ENCODE data around the gene ZNF469.

Gene ZNF469

DNA sequence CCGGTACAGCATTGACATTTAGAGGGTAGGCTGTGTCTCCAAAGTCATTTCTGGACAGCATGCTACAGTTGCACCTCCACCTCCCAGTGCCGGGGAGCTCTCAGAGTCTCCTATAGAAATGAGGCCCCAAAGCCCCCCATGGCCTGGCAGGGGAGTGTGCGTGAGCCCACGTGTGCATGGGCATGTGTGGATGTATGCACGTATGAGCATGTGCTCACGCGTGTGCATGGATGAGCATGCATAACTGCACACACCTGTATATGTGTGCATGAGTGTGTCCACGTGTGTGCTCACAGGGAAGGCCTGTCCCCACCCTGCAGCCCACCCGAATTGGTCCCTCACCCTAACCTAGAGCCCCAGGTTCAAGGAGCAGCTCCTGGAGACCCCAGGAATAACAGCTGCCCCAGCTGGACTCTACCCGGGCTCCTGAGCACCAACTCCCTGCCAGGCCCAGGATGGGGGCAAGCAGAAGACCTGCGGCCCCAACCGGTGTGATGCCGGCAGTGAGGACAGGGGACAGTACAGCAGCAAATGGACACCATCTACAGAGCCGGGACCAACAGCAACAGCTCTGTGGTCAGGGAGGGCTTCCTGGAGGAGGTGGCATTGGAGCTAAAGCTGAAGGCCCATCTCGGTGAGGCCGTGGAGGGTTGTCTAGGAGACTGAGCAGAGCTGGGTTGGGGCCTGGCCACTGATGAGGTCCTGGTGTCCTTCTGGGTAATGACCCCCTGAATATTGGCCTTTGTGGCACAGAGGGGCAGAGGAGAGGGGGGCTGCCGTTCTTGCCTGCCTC lies 35.1 kb downstream of the ZNF469 start:
- no peak for DNase-seq (ENCODE audit: extremely low read depth, low read depth)
- TF ChIP-seq, protein P1, sequence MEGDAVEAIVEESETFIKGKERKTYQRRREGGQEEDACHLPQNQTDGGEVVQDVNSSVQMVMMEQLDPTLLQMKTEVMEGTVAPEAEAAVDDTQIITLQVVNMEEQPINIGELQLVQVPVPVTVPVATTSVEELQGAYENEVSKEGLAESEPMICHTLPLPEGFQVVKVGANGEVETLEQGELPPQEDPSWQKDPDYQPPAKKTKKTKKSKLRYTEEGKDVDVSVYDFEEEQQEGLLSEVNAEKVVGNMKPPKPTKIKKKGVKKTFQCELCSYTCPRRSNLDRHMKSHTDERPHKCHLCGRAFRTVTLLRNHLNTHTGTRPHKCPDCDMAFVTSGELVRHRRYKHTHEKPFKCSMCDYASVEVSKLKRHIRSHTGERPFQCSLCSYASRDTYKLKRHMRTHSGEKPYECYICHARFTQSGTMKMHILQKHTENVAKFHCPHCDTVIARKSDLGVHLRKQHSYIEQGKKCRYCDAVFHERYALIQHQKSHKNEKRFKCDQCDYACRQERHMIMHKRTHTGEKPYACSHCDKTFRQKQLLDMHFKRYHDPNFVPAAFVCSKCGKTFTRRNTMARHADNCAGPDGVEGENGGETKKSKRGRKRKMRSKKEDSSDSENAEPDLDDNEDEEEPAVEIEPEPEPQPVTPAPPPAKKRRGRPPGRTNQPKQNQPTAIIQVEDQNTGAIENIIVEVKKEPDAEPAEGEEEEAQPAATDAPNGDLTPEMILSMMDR (IDR thresholded peaks at IDR 0.05; ENCODE audit: low read depth, low read length) = no peak

DNA sequence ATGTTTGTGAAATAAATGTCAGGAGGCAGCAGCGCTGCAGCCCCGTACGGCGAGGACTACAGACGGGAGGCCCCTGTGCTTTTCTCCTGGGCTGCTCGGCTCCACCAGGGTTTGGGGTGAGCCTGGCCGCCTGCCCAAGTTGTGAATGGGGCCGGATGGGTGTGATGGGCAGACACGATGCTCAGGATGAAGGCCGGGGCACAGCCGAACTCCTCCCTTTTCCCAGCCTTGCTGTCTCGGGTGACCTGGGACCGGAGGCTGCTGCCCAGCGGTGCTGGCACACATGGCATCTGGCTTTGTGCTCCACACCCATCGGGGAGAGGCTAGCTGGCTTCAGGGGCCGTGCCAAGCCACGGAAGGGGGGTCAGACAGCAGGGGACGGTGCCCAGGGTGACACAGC lies 36.1 kb downstream of the ZNF469 start:
- TF ChIP-seq, protein P1 (IDR thresholded peaks at IDR 0.05; ENCODE audit: low read depth, low read length) = no peak
- DNase-seq (ENCODE audit: extremely low read depth, low read depth) = no peak

GRCh38 chr16:88419790-88420189 lies 37.0 kb downstream of the ZNF469 start:
- TF ChIP-seq, protein P1 (IDR thresholded peaks at IDR 0.05; ENCODE audit: low read depth, low read length) = no peak
- no peak for DNase-seq (ENCODE audit: extremely low read depth, low read depth)

DNA sequence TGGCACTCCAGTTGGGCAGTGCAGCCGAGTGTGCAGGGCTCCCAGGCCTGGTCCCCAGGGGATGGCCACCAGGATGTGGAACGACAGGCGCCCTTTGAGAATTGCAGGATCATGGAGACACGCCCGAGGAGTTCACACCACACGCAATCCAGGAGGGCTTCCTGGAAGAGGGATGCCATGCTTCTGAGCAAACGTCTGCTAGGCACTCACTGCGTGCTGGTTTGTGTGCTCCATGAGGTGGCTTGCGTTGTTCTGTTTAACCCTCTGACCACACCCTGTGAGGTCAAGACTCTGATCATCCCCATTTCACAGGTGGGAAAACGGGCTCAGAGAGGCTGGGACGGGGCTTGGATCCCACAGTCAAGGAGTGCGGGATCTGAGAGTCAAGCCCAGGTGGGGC lies 37.7 kb downstream of the ZNF469 start:
- no peak for DNase-seq (ENCODE audit: extremely low read depth, low read depth)
- TF ChIP-seq, protein P1 (IDR thresholded peaks at IDR 0.05; ENCODE audit: low read depth, low read length) = no peak

- no peak for DNase-seq (ENCODE audit: extremely low read depth, low read depth)
- TF ChIP-seq, protein P1 (IDR thresholded peaks at IDR 0.05; ENCODE audit: low read depth, low read length) = no peak
These were observed 38.5 kb downstream of the ZNF469 start for GRCh38 chr16:88421301-88421700.

DNA sequence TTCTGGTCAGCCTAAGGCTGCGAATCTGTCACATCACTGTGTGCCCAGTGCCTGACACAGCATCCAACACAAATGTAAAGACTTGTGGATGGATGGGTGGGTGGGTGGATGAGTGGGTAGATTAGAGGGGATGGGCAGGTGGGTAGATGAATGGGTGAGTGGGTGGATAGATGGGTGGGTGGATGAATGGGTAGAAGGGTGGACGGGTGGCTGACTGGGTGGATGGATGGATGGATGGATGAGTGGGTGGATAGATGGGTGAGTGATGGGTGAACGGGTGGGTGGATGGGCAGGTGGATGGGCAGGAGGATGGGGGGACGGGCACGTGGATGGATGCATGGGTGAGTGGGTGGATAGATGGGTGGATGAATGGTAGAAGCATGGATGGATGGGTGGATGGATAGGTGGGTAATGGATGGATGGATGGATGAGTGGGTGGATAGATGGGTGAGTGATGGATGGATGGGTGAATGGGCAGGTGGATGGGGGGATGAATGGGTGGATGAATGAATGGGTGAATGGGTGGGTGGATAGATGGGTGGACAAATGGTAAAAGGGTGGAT lies 39.2 kb downstream of the ZNF469 start:
- no peak for DNase-seq (ENCODE audit: extremely low read depth, low read depth)
- TF ChIP-seq, protein P1 (IDR thresholded peaks at IDR 0.05; ENCODE audit: low read depth, low read length) = no peak

DNA sequence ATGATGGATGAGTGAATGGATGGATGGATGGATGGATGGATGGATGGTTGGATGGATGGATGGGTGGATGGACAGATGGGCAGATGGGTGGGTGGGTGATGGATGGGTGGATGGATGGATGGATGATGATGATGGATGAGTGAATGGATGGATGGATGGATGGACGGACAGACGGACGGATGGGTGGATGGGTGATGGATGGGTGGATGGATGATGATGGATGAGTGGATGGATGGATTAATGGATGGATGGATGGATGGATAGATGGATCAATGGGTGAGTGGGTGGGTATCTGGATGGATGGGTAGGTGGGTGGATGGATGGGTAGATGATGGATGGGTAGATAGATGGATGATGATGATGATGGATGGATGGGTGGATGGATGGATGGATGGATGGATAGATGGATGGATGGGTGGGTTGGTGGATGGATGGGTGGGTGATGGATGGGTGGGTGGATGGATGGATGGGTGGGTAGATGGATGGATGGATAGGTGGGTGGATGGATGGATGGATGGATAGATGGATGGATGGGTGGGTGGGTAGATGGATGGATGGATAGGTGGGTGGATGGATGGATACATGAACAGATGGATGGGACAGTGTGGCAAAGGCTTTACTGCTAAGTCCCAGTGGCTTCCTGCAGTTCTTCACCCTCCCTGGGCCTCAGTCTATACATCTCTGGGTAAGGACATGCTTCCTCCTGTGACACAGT lies 40.1 kb downstream of the ZNF469 start:
- no peak for DNase-seq (ENCODE audit: extremely low read depth, low read depth)

More for the DNA sequence above, 40.1 kb downstream of the ZNF469 start:
- TF ChIP-seq, protein P1 (IDR thresholded peaks at IDR 0.05; ENCODE audit: low read depth, low read length) = no peak
